Measurements from ENCODE around the gene OR5K1.

DNA sequence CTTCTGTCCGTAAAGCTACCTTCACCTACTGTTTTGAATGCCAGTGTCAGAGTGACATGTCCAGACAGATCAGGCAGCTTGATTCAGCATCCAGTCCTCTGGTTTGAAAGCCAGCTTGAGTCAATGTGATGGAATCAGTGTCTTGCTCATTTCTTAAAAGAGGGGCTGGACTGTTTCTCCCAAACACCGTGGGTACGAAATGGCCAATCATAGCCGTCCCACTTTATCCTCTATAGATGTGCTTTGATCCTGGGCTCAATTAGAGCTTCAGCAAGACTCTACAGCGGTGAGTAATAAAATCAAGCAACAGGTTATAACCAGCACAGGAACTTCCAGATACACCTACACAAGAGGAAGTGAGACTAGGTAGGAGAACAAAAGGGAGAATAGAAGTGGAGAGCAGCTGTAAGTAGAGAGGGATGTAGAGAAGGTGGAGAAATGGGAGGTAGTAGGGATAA lies 17.0 kb upstream of the OR5K1 start:
- TF ChIP-seq TBP (IDR thresholded peaks at IDR 0.05; ENCODE audit: low read depth, low read length) (no peak), EP300 (IDR thresholded peaks at IDR 0.05; ENCODE audit: borderline replicate concordance in 1 of 2, low read depth in 2 of 2, low read length in 2 of 2) (no peak), RAD21 (IDR thresholded peaks at IDR 0.05 in 1 of 2, conservative IDR thresholded peaks at IDR 0.05 in 1 of 2; ENCODE audit: low read depth in 2 of 2, low read length in 2 of 2) (no peak), POLR2A (IDR thresholded peaks at IDR 0.05; ENCODE audit: control extremely low read depth in 1 of 2, low read depth in 2 of 2, low read length in 2 of 2) (no peak), POLR2AphosphoS5 (IDR thresholded peaks at IDR 0.05; ENCODE audit: low read depth, low read length) (no peak), FOSL1 (IDR thresholded peaks at IDR 0.05; ENCODE audit: insufficient read depth, low read depth, low read length) (no peak), EZH2 (IDR thresholded peaks at IDR 0.05; ENCODE audit: low read depth, low read length, severe bottlenecking) (no peak)
- TF ChIP-seq, protein P1, sequence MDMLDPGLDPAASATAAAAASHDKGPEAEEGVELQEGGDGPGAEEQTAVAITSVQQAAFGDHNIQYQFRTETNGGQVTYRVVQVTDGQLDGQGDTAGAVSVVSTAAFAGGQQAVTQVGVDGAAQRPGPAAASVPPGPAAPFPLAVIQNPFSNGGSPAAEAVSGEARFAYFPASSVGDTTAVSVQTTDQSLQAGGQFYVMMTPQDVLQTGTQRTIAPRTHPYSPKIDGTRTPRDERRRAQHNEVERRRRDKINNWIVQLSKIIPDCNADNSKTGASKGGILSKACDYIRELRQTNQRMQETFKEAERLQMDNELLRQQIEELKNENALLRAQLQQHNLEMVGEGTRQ (IDR thresholded peaks at IDR 0.05; ENCODE audit: low read length) = no peak
- TF ChIP-seq, protein P2, sequence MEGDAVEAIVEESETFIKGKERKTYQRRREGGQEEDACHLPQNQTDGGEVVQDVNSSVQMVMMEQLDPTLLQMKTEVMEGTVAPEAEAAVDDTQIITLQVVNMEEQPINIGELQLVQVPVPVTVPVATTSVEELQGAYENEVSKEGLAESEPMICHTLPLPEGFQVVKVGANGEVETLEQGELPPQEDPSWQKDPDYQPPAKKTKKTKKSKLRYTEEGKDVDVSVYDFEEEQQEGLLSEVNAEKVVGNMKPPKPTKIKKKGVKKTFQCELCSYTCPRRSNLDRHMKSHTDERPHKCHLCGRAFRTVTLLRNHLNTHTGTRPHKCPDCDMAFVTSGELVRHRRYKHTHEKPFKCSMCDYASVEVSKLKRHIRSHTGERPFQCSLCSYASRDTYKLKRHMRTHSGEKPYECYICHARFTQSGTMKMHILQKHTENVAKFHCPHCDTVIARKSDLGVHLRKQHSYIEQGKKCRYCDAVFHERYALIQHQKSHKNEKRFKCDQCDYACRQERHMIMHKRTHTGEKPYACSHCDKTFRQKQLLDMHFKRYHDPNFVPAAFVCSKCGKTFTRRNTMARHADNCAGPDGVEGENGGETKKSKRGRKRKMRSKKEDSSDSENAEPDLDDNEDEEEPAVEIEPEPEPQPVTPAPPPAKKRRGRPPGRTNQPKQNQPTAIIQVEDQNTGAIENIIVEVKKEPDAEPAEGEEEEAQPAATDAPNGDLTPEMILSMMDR (IDR thresholded peaks at IDR 0.05; ENCODE audit: control extremely low read depth in 1 of 3, insufficient read depth in 1 of 3, low read depth in 1 of 3, low read length in 3 of 3) = no peak
- TF ChIP-seq, protein P3, sequence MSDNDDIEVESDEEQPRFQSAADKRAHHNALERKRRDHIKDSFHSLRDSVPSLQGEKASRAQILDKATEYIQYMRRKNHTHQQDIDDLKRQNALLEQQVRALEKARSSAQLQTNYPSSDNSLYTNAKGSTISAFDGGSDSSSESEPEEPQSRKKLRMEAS (IDR thresholded peaks at IDR 0.05) = no peak

Data from H1 (cell line).